HUES64 (cell line): ENCODE data around the gene SRPK2.

Source experiments
- H3K27ac ChIP-seq: 2 replicates; pipeline ENCODE4 v1.7.0; 2013; ENCODE audit warnings: low read depth, low read length, inconsistent platforms
- H3K27me3 ChIP-seq: 2 replicates; pipeline ENCODE4 v1.6.1; 2013; ENCODE audit warnings: mild to moderate bottlenecking, low read length; ENCODE audit not compliant: insufficient read depth
- H3K36me3 ChIP-seq: 2 replicates; pipeline ENCODE4 v1.6.1; 2013; ENCODE audit warnings: mild to moderate bottlenecking, low read length; ENCODE audit not compliant: insufficient read depth
- H3K4me1 ChIP-seq: 2 replicates; pipeline ENCODE4 v1.6.1; 2013; ENCODE audit warnings: mild to moderate bottlenecking, low read length, moderate library complexity; ENCODE audit not compliant: insufficient read depth
- H3K4me3 ChIP-seq: 2 replicates; pipeline ENCODE4 v1.5.1; 2013; ENCODE audit warnings: mild to moderate bottlenecking, low read length, moderate library complexity
- H3K9ac ChIP-seq: 2 replicates; pipeline ENCODE4 v1.6.1; 2013; ENCODE audit warnings: mild to moderate bottlenecking, low read depth, low read length
- H3K9me3 ChIP-seq: 2 replicates; pipeline ENCODE4 v1.6.1; 2013; ENCODE audit warnings: low read depth, low read length; ENCODE audit not compliant: insufficient read depth
- WGBS: fragments of 150-250, 120-280 bp; methylation state at CpG from one replicate; pipeline ENCODE4 v1.1.7; 2013; ENCODE audit warnings: missing lambda C conversion rate; 5-methylcytosine and 5-hydroxymethylcytosine counted together

SRPK2 gene

GRCh38 chr7:105112440-105113418 lies 276.0 kb downstream of the SRPK2 start:
- Histone ChIP-seq H3K36me3 (peaks cover 98% of the 10 kb centered on the region), H3K4me3 (no peak overlapping the region), H3K27me3 (no peaks in the 10 kb centered on the region), H3K9ac (no peak overlapping the region), H3K9me3 (no peaks in the 10 kb centered on the region), H3K4me1 (no peaks in the 10 kb centered on the region), H3K27ac (no peak overlapping the region)
- 94% methylated on average over 11 of the region's 11 CpGs for WGBS

GRCh38 chr7:105107458-105107857 lies 281.3 kb downstream of the SRPK2 start:
- Histone ChIP-seq H3K9ac (no peak overlapping the region), H3K4me3 (no peak overlapping the region), H3K27ac (no peak overlapping the region), H3K36me3 (peaks cover 100% of the 10 kb centered on the region), H3K9me3 (no peaks in the 10 kb centered on the region), H3K27me3 (no peaks in the 10 kb centered on the region), H3K4me1 (no peaks in the 10 kb centered on the region)
- WGBS, result 95% methylated on average over 9 of the region's 9 CpGs

- no peaks in the 10 kb centered on the region for H3K4me1 ChIP-seq
- H3K36me3 ChIP-seq, result peaks cover 100% of the 10 kb centered on the region
- no peaks in the 10 kb centered on the region for H3K9me3 ChIP-seq
- WGBS, result 95% methylated on average over 6 of the region's 6 CpGs
- H3K9ac ChIP-seq, result no peak overlapping the region
- no peak overlapping the region for H3K4me3 ChIP-seq
- no peaks in the 10 kb centered on the region for H3K27me3 ChIP-seq
- H3K27ac ChIP-seq, result no peak overlapping the region
These were observed 282.2 kb downstream of the SRPK2 start for GRCh38 chr7:105106473-105106872.

GRCh38 chr7:105105579-105105978 lies 283.1 kb downstream of the SRPK2 start:
- H3K9ac ChIP-seq, result no peak overlapping the region
- no peak overlapping the region for H3K4me3 ChIP-seq
- 93% methylated on average over 1 of the region's 2 CpGs for WGBS
- H3K9me3 ChIP-seq, result no peaks in the 10 kb centered on the region
- H3K27ac ChIP-seq, result no peak overlapping the region
- no peaks in the 10 kb centered on the region for H3K4me1 ChIP-seq
- H3K36me3 ChIP-seq, result peaks cover 100% of the 10 kb centered on the region
- no peaks in the 10 kb centered on the region for H3K27me3 ChIP-seq

GRCh38 chr7:105102557-105103352 lies 286.0 kb downstream of the SRPK2 start:
- Histone ChIP-seq H3K9ac (no peak overlapping the region), H3K27me3 (no peaks in the 10 kb centered on the region), H3K4me1 (no peaks in the 10 kb centered on the region), H3K27ac (no peak overlapping the region), H3K9me3 (no peaks in the 10 kb centered on the region), H3K4me3 (no peak overlapping the region), H3K36me3 (peaks cover 98% of the 10 kb centered on the region)
- 95% methylated on average over 4 of the region's 4 CpGs for WGBS

GRCh38 chr7:105101864-105102263 lies 286.9 kb downstream of the SRPK2 start:
- Histone ChIP-seq H3K9me3 (no peaks in the 10 kb centered on the region), H3K4me3 (no peak overlapping the region), H3K4me1 (no peaks in the 10 kb centered on the region), H3K27ac (no peak overlapping the region), H3K27me3 (no peaks in the 10 kb centered on the region), H3K36me3 (peaks cover 95% of the 10 kb centered on the region), H3K9ac (no peak overlapping the region)
- WGBS, result 99% methylated on average over 3 of the region's 4 CpGs

GRCh38 chr7:105098863-105099515 lies 289.7 kb downstream of the SRPK2 start:
- Histone ChIP-seq H3K27me3 (no peaks in the 10 kb centered on the region), H3K4me1 (no peaks in the 10 kb centered on the region), H3K36me3 (peaks cover 95% of the 10 kb centered on the region), H3K9me3 (no peaks in the 10 kb centered on the region), H3K4me3 (no peak overlapping the region), H3K27ac (no peak overlapping the region), H3K9ac (no peak overlapping the region)
- WGBS, result 95% methylated on average over 2 of the region's 2 CpGs

- H3K4me1 ChIP-seq, result no peaks in the 10 kb centered on the region
- H3K27ac ChIP-seq, result no peak overlapping the region
- no peaks in the 10 kb centered on the region for H3K27me3 ChIP-seq
- whole genome bisulfite sequencing, result 96% methylated on average over 7 of the region's 7 CpGs
- peaks cover 94% of the 10 kb centered on the region for H3K36me3 ChIP-seq
- H3K9me3 ChIP-seq, result no peaks in the 10 kb centered on the region
- no peak overlapping the region for H3K4me3 ChIP-seq
- no peak overlapping the region for H3K9ac ChIP-seq
These were observed 291.1 kb downstream of the SRPK2 start for GRCh38 chr7:105097619-105098018.

- Histone ChIP-seq H3K36me3 (peaks cover 94% of the 10 kb centered on the region), H3K9me3 (no peaks in the 10 kb centered on the region), H3K4me1 (no peaks in the 10 kb centered on the region), H3K27ac (no peak overlapping the region), H3K9ac (no peak overlapping the region), H3K27me3 (no peaks in the 10 kb centered on the region), H3K4me3 (no peak overlapping the region)
- 98% methylated on average over 3 of the region's 3 CpGs for WGBS
These were observed 292.4 kb downstream of the SRPK2 start for GRCh38 chr7:105096306-105096705.

GRCh38 chr7:105094966-105095365 lies 293.8 kb downstream of the SRPK2 start:
- Histone ChIP-seq H3K9ac (no peak overlapping the region), H3K4me3 (no peak overlapping the region), H3K27me3 (no peaks in the 10 kb centered on the region), H3K9me3 (no peaks in the 10 kb centered on the region), H3K36me3 (peaks cover 94% of the 10 kb centered on the region), H3K4me1 (no peaks in the 10 kb centered on the region), H3K27ac (no peak overlapping the region)

- H3K9me3 ChIP-seq, result no peaks in the 10 kb centered on the region
- H3K9ac ChIP-seq, result no peak overlapping the region
- H3K36me3 ChIP-seq, result peaks cover 86% of the 10 kb centered on the region
- no peaks in the 10 kb centered on the region for H3K4me1 ChIP-seq
- 92% methylated on average over 2 of the region's 2 CpGs for WGBS
- no peak overlapping the region for H3K27ac ChIP-seq
- H3K4me3 ChIP-seq, result no peak overlapping the region
- no peaks in the 10 kb centered on the region for H3K27me3 ChIP-seq
These were observed 300.3 kb downstream of the SRPK2 start for GRCh38 chr7:105088456-105088855.
